ENCODE measurements around the gene SART1. TPM values are rescaled to one million over a fixed set of nuclear protein-coding genes. Genes with fewer than 3 reads are reported as not detected.

The SART1 gene
- polyA plus RNA-seq, 6 donors from 2014 or later = 13.9 to 39.7 (median 18.3) TPM

DNA sequence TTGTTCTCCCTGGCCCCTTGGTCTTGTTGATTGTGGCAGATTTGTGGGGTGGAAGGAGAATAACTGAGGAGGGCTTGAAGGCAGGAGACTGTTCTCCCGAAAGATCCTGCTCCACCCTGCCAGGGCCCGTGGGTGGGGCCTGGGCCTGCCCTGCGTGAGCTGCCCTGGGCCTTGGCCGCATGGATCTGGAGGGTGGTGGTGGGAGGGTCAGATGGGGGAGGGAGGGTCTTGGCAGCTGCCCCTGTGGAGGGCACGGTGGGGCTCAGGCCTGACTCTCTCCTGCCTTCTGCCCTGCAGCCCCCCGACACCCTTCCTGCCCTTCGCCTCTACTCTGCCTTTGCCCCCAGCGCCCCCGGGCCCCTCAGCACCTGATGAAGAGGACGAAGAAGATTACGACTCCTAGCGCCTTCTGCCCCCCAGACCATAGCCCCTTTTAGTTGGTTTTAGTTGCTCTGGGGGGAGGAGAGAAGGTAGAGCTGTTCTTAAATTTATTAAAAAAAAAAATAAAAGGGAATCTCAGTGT, 40.4 kb upstream of the SART1 start:
- ATAC-seq (ENCODE audit: low read depth in 2 of 2) (no peak), DNase-seq (no peak)
- Mint-ChIP-seq H3K36me3 (no peaks in the 10 kb centered on the region), H3K27ac (no peak overlapping the region), H3K4me3 (peak overlapping the region in 7 of 8 donors; percentile 85 to 98 (median 92)), H3K4me1 (peaks cover 21 to 40% (median 40%) of the 10 kb centered on the region in 3 donors), H3K9me3 (no peaks in the 10 kb centered on the region), H3K27me3 (no peaks in the 10 kb centered on the region)

DNA sequence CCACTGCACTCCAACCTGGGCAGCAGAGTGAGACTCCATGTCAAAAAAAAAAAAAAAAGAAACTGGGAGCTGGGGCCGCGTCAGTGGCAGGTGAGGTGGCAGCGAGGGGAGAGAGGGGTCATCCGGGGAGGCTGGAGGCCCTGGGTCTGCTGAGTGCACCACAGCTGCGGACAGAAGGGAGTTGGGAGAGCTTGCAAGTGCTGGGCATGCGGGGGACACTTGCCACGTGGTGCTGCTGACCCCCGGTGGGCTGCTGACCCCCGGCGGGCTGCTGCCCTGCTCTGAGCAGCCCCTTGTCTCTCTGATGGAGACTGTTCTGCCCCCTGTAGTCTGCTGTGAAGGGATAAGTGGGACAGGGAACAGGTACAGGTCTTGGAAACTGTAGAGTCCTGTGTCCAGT, 39.7 kb upstream of the SART1 start:
- Mint-ChIP-seq H3K4me1 (peaks cover 14 to 35% (median 34%) of the 10 kb centered on the region in 3 donors), H3K27ac (peak overlapping the region in 2 of 6 donors; percentile 28 to 44), H3K36me3 (no peaks in the 10 kb centered on the region), H3K9me3 (no peaks in the 10 kb centered on the region), H3K27me3 (no peaks in the 10 kb centered on the region), H3K4me3 (peak overlapping the region in 4 of 8 donors; percentile 49 to 72 (median 68))
- ATAC-seq (ENCODE audit: low read depth in 2 of 2) = no peak
- no peak for DNase-seq

DNA sequence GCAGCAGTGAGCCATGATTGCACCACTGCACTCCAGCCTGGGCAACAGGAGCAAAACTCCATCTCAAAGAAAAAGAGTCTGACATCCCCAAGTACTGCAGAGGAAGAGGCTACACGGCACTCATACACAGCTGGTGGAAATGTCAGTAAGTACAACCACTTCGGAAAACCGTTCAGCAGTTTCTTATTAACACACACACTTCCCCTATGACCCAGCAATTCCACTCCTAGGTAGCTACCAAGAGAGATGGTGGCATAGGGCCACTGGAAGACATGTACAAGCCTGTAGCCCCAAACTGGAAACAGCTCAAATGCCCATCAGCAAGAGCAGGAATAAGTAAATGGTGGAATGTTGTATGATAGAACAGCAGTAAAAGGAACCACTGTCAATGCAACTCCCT, 39.0 kb upstream of the SART1 start:
- DNase-seq = no peak

DNA sequence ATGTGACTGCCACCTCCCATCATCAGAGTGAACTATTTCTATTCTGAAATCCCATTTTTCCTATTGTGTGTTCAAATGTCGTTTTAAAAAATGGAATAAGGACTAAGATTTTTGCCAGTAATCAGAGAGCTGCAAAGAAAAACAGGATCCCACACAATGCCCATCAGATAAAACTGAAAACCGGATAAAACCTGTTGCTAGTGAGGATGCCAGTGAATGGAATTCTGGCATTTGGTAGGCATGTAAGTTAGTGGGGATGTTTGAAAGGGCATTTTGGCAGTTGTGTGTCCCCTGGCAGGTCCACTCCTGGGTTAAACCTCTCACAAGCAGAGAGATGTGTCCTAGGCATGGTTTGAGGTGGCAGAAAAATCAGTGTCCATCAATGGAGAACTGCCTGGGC, 36.1 kb upstream of the SART1 start:
- Mint-ChIP-seq H3K36me3 (no peaks in the 10 kb centered on the region), H3K9me3 (no peaks in the 10 kb centered on the region), H3K27ac (peak overlapping the region in 1 of 6 donors; percentile 74), H3K4me3 (peak overlapping the region in 1 of 8 donors; percentile 41), H3K27me3 (no peaks in the 10 kb centered on the region), H3K4me1 (peaks cover 23 to 43% (median 42%) of the 10 kb centered on the region in 3 donors)
- ATAC-seq (ENCODE audit: low read depth in 2 of 2) (no peak), DNase-seq (no peak)

More for the DNA sequence above, 39.0 kb upstream of the SART1 start:
- peak overlapping the region in 2 of 6 donors; percentile 28 to 72 for H3K27ac Mint-ChIP-seq
- no peaks in the 10 kb centered on the region for H3K27me3 Mint-ChIP-seq
- no peaks in the 10 kb centered on the region for H3K36me3 Mint-ChIP-seq
- peaks cover 14 to 37% (median 34%) of the 10 kb centered on the region in 3 donors for H3K4me1 Mint-ChIP-seq
- ATAC-seq (ENCODE audit: low read depth in 2 of 2) = no peak
- H3K9me3 Mint-ChIP-seq = no peaks in the 10 kb centered on the region
- peak overlapping the region in 5 of 8 donors; percentile 37 to 72 (median 49) for H3K4me3 Mint-ChIP-seq

DNA sequence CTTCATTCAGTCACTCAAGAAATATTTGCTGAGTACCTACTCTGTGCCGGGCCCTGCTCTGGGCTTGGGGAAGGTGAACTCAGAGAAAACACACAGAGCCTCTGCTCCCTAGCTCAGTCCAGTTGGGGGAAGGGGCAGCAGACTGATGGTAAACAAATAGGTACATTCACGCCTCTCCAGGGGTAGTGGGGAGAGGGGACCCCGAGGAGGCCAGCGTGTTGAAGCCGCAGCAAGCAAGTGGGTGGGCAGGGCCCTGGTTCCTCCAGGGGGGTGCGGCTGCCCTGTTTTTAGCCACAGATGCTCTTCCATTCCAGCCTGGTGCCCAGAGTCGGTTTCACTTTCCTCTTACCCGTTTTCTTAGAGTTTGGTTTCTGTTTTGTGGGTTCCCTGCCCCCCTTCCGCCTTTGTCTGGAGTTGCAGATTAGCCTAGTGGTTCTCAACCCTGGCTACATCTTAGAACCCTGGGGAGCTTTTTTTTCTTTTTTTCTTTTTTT, 33.6 kb upstream of the SART1 start:
- peak; percentile 97 to 98 for ATAC-seq (ENCODE audit: low read depth in 2 of 2)
- H3K27me3 Mint-ChIP-seq = no peaks in the 10 kb centered on the region
- peak overlapping the region; percentile 49 to 91 (median 80) for H3K4me3 Mint-ChIP-seq
- peak overlapping the region; percentile 72 to 96 (median 92) for H3K27ac Mint-ChIP-seq
- peaks cover 22 to 30% (median 24%) of the 10 kb centered on the region in 3 donors for H3K4me1 Mint-ChIP-seq
- DNase-seq = peak; percentile 78
- H3K9me3 Mint-ChIP-seq = no peaks in the 10 kb centered on the region
- no peaks in the 10 kb centered on the region for H3K36me3 Mint-ChIP-seq

DNA sequence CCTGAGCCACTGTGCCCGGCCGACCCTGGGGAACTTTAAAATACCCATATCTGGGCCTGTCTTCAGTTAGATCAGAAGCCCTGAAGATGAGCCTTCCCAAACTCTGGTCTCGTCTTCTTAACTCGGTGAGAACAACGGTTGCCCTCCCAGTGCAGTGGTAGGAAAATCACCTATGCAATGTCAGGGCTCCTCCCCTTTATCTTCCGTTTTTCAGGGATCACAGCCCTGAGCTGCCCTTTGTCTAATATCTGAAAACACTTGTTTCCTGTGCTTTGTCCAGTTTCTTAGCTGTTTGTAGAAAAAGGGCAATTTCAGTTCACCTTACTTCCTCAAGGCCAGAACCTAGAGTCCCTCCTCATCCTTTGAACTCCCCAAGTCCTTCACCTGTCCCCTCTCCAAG, 32.9 kb upstream of the SART1 start:
- Mint-ChIP-seq H3K27me3 (no peaks in the 10 kb centered on the region), H3K4me3 (peak overlapping the region in 7 of 8 donors; percentile 23 to 91 (median 80)), H3K36me3 (no peaks in the 10 kb centered on the region), H3K9me3 (no peaks in the 10 kb centered on the region), H3K4me1 (peaks cover 22 to 30% (median 24%) of the 10 kb centered on the region in 3 donors), H3K27ac (peak overlapping the region in 5 of 6 donors; percentile 67 to 96 (median 90))
- no peak for DNase-seq
- no peak for ATAC-seq (ENCODE audit: low read depth in 2 of 2)

DNA sequence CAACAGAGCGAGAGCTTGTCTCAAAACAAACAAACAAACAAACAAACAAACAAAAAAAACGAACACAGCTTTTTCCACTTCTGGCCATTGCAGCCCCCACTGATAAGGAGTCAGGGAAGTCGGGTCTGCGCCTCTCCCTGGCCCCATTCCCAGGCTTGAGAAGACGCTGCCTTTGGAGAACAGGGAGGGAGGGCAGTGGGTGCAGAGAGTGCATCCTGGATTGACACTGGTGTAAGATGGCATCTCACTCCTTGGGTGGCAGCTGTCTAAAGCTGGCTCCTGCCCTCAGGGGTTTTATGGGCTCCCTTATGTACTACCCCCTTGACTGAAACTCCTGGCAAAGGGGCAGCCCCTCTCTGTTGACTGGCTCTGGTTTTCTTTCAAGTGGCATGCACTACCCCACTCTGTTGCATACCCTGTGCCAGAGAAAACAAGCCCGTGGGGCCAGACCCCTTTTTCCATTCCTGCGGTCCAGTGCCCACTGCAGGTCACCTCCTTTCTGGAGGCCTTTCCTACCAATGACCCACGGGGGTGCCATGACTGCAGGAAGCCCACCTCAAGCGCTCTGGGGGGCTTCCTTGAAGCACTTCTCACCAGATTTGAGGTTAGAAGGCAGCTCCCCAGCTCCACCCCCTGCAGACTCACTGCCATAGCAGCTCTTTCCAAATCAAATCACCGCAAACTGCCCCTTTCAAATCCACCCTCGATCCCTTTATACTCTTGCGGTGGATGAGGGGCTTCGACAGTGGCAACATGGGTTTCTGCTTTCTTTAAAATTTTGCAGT, 29.6 kb upstream of the SART1 start:
- ATAC-seq (ENCODE audit: low read depth in 2 of 2) (no peak), DNase-seq (no peak)
- peaks cover 21 to 23% (median 22%) of the 10 kb centered on the region in 3 donors for H3K4me1 Mint-ChIP-seq
- no peak overlapping the region for H3K27ac Mint-ChIP-seq
- H3K9me3 Mint-ChIP-seq = no peaks in the 10 kb centered on the region
- H3K27me3 Mint-ChIP-seq = no peaks in the 10 kb centered on the region
- no peak overlapping the region for H3K4me3 Mint-ChIP-seq
- H3K36me3 Mint-ChIP-seq = no peaks in the 10 kb centered on the region

DNA sequence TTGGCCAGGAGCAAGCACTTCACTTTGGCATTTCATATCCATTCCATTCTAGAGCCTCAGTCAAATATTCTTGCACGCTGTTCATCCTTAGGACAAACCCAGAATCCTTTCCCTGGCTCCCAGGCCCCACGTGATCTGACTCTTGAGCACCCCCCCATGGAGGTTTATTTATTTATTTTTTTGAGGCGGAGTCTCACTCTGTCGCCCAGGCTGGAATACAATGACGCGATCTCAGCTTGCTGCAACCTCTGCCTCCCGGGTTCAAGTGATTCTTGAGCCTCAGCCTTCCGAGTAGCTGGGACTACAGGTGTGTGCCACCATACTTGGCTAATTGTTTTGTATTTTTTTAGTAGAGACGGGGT, 29.0 kb upstream of the SART1 start:
- Mint-ChIP-seq H3K9me3 (no peaks in the 10 kb centered on the region), H3K4me3 (no peak overlapping the region), H3K27ac (no peak overlapping the region), H3K36me3 (no peaks in the 10 kb centered on the region), H3K4me1 (peaks cover 16 to 17% (median 17%) of the 10 kb centered on the region in 3 donors), H3K27me3 (peaks cover 0 to 5% (median 0%) of the 10 kb centered on the region in 3 donors)
- ATAC-seq (ENCODE audit: low read depth in 2 of 2) = no peak
- DNase-seq = no peak

DNA sequence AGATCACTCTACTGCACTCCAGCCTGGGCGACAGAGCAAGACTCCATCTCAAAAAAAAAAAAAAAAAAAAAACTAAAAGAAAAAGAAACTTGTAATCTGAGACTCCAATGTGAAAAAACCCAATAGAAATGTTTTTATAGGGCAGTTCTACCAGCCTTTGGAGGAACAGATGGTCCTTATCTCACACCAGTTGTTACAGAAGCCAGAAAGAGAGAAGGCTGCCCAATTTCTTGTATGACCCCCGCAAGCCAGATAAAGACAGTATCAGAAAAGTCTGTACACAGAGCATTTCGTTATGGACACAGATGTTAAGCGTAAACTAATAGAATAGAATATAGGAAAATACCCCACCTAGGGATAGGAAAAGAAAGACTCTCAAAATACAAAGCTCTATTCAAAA, 27.5 kb upstream of the SART1 start:
- Mint-ChIP-seq H3K4me3 (no peak overlapping the region), H3K9me3 (no peaks in the 10 kb centered on the region), H3K4me1 (peaks cover 2 to 3% (median 3%) of the 10 kb centered on the region in 3 donors), H3K27me3 (peaks cover 0 to 8% (median 0%) of the 10 kb centered on the region in 3 donors), H3K27ac (no peak overlapping the region), H3K36me3 (no peaks in the 10 kb centered on the region)
- DNase-seq = no peak
- no peak for ATAC-seq (ENCODE audit: low read depth in 2 of 2)

DNA sequence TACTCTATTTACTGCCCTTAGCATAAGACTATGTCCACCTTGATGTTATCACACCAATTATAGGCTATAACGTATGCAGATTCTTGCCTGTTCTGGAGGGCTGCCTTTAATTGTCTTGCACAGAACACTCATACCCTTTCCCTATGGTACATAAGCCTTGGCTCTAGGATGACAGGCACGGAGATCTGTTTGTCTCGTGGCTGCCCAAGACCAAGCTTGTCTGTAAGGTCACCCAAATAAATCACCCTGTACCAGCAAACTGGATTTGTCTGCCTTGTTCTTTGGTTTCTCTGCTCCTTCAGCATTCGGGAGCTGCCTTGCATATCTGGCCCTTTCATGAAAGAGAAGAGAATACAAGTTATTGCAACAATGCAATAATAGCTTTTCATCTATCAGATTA, 23.8 kb upstream of the SART1 start:
- Mint-ChIP-seq H3K4me3 (no peak overlapping the region), H3K36me3 (no peaks in the 10 kb centered on the region), H3K27me3 (peaks cover 0 to 8% (median 0%) of the 10 kb centered on the region in 3 donors), H3K9me3 (no peaks in the 10 kb centered on the region), H3K4me1 (peaks cover 7 to 18% (median 9%) of the 10 kb centered on the region in 3 donors), H3K27ac (no peak overlapping the region)
- DNase-seq (no peak), ATAC-seq (ENCODE audit: low read depth in 2 of 2) (no peak)

DNA sequence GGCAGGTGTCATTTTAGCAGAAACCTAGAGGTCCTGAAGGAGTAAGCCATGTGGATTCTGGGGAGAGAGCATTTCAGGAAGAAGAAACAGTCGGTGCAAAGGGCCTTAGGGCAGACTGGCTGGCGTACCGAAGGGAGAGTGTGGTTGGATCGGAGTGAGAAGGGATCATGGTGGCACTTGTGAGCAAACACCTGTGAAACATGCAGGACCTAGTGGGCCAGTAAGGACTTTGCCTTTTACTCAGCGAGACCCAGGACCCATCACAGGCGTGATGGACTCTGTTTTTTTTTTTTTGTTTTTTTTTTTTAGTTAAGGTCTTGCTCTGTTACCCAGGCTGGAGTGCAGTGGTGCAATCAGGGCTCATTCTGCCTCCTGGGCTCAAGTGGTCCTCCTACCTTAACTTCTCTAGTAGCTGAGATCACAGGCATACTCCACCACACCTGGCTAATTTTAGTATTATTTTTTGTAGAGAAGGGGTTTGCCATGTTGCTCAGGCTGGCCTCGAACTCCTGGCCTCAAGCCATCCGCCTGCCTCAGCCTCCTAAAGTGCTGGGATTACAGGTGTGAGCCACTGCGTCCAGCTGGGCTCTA, 19.7 kb upstream of the SART1 start:
- H3K4me3 Mint-ChIP-seq = peak overlapping the region in 1 of 8 donors; percentile 11

DNA sequence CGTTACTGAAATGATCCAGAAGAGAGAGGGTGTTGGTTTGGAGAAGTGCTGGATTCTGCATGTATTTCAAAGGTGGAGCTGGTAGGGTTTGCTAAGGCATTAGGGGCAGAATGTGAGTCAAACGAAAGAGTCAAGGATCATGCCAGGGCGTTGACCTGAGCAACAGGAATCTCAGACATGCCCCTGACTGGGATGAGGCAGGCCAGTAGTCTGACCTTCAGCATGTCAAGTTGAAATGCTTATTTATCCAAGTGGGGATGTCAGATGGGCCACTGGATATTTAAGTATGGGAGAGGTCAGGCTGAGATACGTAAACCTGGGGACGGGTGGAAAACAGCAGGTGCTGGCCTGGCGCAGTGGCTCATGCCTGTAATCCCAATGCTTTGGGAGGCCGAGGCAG, 19.0 kb upstream of the SART1 start:
- Mint-ChIP-seq H3K9me3 (no peaks in the 10 kb centered on the region), H3K27ac (no peak overlapping the region)
- no peak for DNase-seq

More for the DNA sequence above, 19.7 kb upstream of the SART1 start:
- no peaks in the 10 kb centered on the region for H3K9me3 Mint-ChIP-seq
- ATAC-seq (ENCODE audit: low read depth in 2 of 2) = no peak
- H3K27ac Mint-ChIP-seq = peak overlapping the region in 3 of 6 donors; percentile 27 to 57 (median 29)
- DNase-seq = no peak
- H3K36me3 Mint-ChIP-seq = no peaks in the 10 kb centered on the region
- H3K4me1 Mint-ChIP-seq = peaks cover 7 to 18% (median 9%) of the 10 kb centered on the region in 3 donors
- H3K27me3 Mint-ChIP-seq = peaks cover 0 to 8% (median 0%) of the 10 kb centered on the region in 3 donors

DNA sequence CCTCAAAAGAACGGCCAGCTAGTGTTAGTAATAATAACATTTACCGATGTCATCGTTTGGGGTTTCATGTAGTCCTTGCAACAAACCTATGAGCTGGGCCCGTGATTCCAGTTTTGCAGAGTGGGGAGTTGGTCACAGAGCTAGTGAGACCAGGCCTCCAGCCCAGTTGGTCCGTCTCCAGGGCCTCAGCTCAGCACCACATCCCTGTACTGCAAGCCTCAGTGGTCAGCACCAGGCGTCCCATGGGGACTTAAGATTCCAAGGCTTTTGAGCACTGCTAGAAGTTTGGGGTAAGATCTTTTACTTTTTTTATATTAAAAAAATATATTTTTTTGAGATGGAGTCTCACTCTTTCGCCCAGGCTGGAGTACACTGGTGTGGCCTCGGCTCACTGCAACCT, 17.3 kb upstream of the SART1 start:
- Mint-ChIP-seq H3K27me3 (peaks cover 0 to 15% (median 0%) of the 10 kb centered on the region in 3 donors), H3K36me3 (no peaks in the 10 kb centered on the region), H3K4me1 (peaks cover 7 to 18% (median 9%) of the 10 kb centered on the region in 3 donors), H3K27ac (no peak overlapping the region), H3K4me3 (no peak overlapping the region), H3K9me3 (no peaks in the 10 kb centered on the region)
- ATAC-seq (ENCODE audit: low read depth in 2 of 2) (no peak), DNase-seq (no peak)

More for the DNA sequence above, 19.0 kb upstream of the SART1 start:
- Mint-ChIP-seq H3K27me3 (peaks cover 0 to 8% (median 0%) of the 10 kb centered on the region in 3 donors), H3K36me3 (no peaks in the 10 kb centered on the region), H3K4me3 (no peak overlapping the region), H3K4me1 (peaks cover 7 to 18% (median 9%) of the 10 kb centered on the region in 3 donors)
- ATAC-seq (ENCODE audit: low read depth in 2 of 2) = no peak
